H9 (cell line): ENCODE data around the gene HIPK3. TPM values are rescaled to one million over a fixed set of nuclear protein-coding genes. Genes with fewer than 3 reads are reported as not detected.
"Not testable (repeated sequence)": the region's sequence is repeated elsewhere in the genome, so short reads cannot be mapped to it uniquely, and the experiment has no call there.

Experiments used
- DNase-seq: peaks from one replicate; pipeline ENCODE4 v3.0.0-alpha.2; 2017
- H2AFZ ChIP-seq: one replicate; pipeline ENCODE4 v1.6.1; 2013; ENCODE audit warnings: mild to moderate bottlenecking, low read length, control low read depth, moderate library complexity
- H2AK5ac ChIP-seq: 2 replicates; pipeline ENCODE4 v1.6.1; 2013; ENCODE audit warnings: low read length, control low read depth, mixed read lengths; ENCODE audit not compliant: insufficient read length
- H2BK120ac ChIP-seq: one replicate; pipeline ENCODE4 v1.6.1; 2013; ENCODE audit warnings: low read depth, mild to moderate bottlenecking, low read length, control low read depth, inconsistent platforms; ENCODE audit not compliant: poor library complexity, severe bottlenecking
- H2BK12ac ChIP-seq: 2 replicates; pipeline ENCODE4 v1.6.1; 2013; ENCODE audit warnings: low read length, control low read depth, mixed read lengths, low read depth; ENCODE audit not compliant: insufficient read length
- H2BK15ac ChIP-seq: 2 replicates; pipeline ENCODE4 v1.6.1; 2013; ENCODE audit warnings: low read depth, low read length, control low read depth
- H2BK20ac ChIP-seq: one replicate; pipeline ENCODE4 v1.6.1; 2013; ENCODE audit warnings: low read depth, mild to moderate bottlenecking, low read length, control low read depth, inconsistent platforms; ENCODE audit not compliant: poor library complexity, severe bottlenecking
- H2BK5ac ChIP-seq: 2 replicates; pipeline ENCODE4 v1.6.1; 2013; ENCODE audit warnings: low read length, control low read depth, mixed read lengths; ENCODE audit not compliant: insufficient read length
- H3K14ac ChIP-seq: 2 replicates; pipeline ENCODE4 v1.6.1; 2013; ENCODE audit warnings: low read length, control low read depth; ENCODE audit not compliant: insufficient read depth
- H3K18ac ChIP-seq: 2 replicates; pipeline ENCODE4 v1.6.1; 2013; ENCODE audit warnings: low read depth, mild to moderate bottlenecking, mixed read lengths, low read length, control low read depth; ENCODE audit not compliant: insufficient read length
- H3K23ac ChIP-seq: 2 replicates; pipeline ENCODE4 v1.6.1; 2013; ENCODE audit warnings: low read length, control low read depth, mixed read lengths, low read depth; ENCODE audit not compliant: insufficient read length
- H3K23me2 ChIP-seq: 2 replicates; pipeline ENCODE4 v1.6.1; 2013; ENCODE audit warnings: low read depth, mild to moderate bottlenecking, mixed read lengths, low read length, control low read depth; ENCODE audit not compliant: insufficient read length, poor library complexity, severe bottlenecking
- H3K27ac ChIP-seq: 2 replicates; pipeline ENCODE4 v1.5.1; 2013; ENCODE audit warnings: low read length, control low read depth, mixed read lengths, low read depth; ENCODE audit not compliant: insufficient read length
- H3K27me3 ChIP-seq: 2 replicates; pipeline ENCODE4 v1.6.1; 2013; ENCODE audit warnings: low read length, control low read depth, inconsistent platforms; ENCODE audit not compliant: insufficient read depth
- H3K4ac ChIP-seq: 2 replicates; pipeline ENCODE4 v1.6.1; 2013; ENCODE audit warnings: low read depth, mild to moderate bottlenecking, control low read depth, inconsistent platforms, low read length, moderate library complexity
- H3K4me1 ChIP-seq: 2 replicates; pipeline ENCODE4 v1.6.1; 2013; ENCODE audit warnings: low read length, control low read depth, inconsistent platforms; ENCODE audit not compliant: insufficient read depth
- H3K4me2 ChIP-seq: 2 replicates; pipeline ENCODE4 v1.6.1; 2013; ENCODE audit warnings: low read length, control low read depth, mixed read lengths; ENCODE audit not compliant: insufficient read length, insufficient read depth
- H3K56ac ChIP-seq: 2 replicates; pipeline ENCODE4 v1.6.1; 2013; ENCODE audit warnings: low read depth, mild to moderate bottlenecking, mixed read lengths, low read length, control low read depth; ENCODE audit not compliant: insufficient read length
- H3K79me1 ChIP-seq: 2 replicates; pipeline ENCODE4 v1.6.1; 2013; ENCODE audit warnings: low read depth, mild to moderate bottlenecking, moderate library complexity, low read length, control low read depth, inconsistent platforms; ENCODE audit not compliant: insufficient read depth, poor library complexity, severe bottlenecking
- H3K79me2 ChIP-seq: 2 replicates; pipeline ENCODE4 v1.6.1; 2013; ENCODE audit warnings: low read length, control low read depth, inconsistent platforms; ENCODE audit not compliant: insufficient read depth
- H3K9ac ChIP-seq: 2 replicates; pipeline ENCODE4 v1.6.1; 2013; ENCODE audit warnings: low read length, control low read depth, mixed read lengths; ENCODE audit not compliant: insufficient read length; ENCODE audit errors: extremely low read depth
- H3K9me3 ChIP-seq: one replicate; pipeline ENCODE4 v1.6.1; 2013; ENCODE audit warnings: low read depth, low read length, inconsistent platforms; ENCODE audit not compliant: control insufficient read depth
- H3T11ph ChIP-seq: one replicate; pipeline ENCODE4 v1.6.1; 2013; ENCODE audit warnings: mild to moderate bottlenecking, low read length, control low read depth, inconsistent platforms
- H4K20me1 ChIP-seq: one replicate; pipeline ENCODE4 v1.6.1; 2013; ENCODE audit not compliant: control insufficient read depth, insufficient read length, insufficient read depth
- H4K5ac ChIP-seq: 2 replicates; pipeline ENCODE4 v1.6.1; 2013; ENCODE audit warnings: low read depth, mild to moderate bottlenecking, mixed read lengths, low read length, control low read depth; ENCODE audit not compliant: insufficient read length
- H4K8ac ChIP-seq: replicated peaks from 2 replicates; pipeline ENCODE4 v1.6.1; 2013; ENCODE audit warnings: low read length, control low read depth, mixed read lengths, low read depth; ENCODE audit not compliant: insufficient read length
- H4K91ac ChIP-seq: 2 replicates; pipeline ENCODE4 v1.6.1; 2013; ENCODE audit warnings: low read depth, mild to moderate bottlenecking, moderate library complexity, mixed read lengths, low read length, control low read depth; ENCODE audit not compliant: insufficient read length
- H3K27ac Mint-ChIP-seq, 3 experiments: 2 replicates in 2 of 3; 3 replicates in 1 of 3; pipeline ENCODE4 v1.8.0; 2020 to 2021; ENCODE audit warnings: mixed read lengths in 3 of 3, mild to moderate bottlenecking in 1 of 3, moderate library complexity in 1 of 3
- H3K27me3 Mint-ChIP-seq: 2 replicates; pipeline ENCODE4 v1.8.0; 2021; ENCODE audit warnings: low read depth, mild to moderate bottlenecking, moderate library complexity, mixed read lengths
- H3K36me3 Mint-ChIP-seq, 3 experiments: 2 replicates in 2 of 3; 3 replicates in 1 of 3; pipeline ENCODE4 v1.8.0; 2020 to 2021; ENCODE audit warnings: low read depth in 3 of 3, mixed read lengths in 3 of 3; ENCODE audit not compliant: insufficient read depth in 1 of 3
- H3K4me1 Mint-ChIP-seq, 2 experiments: 2 replicates each; pipeline ENCODE4 v1.8.0; 2020; ENCODE audit warnings: mixed read lengths in 2 of 2
- H3K4me3 Mint-ChIP-seq, 2 experiments: 2 replicates in 1 of 2; 3 replicates in 1 of 2; pipeline ENCODE4 v1.8.0; 2020 to 2021; ENCODE audit warnings: mild to moderate bottlenecking in 2 of 2, mixed read lengths in 2 of 2, moderate library complexity in 1 of 2
- H3K9me3 Mint-ChIP-seq, 2 experiments: 2 replicates in 1 of 2; 3 replicates in 1 of 2; pipeline ENCODE4 v1.8.0; 2020; ENCODE audit warnings: mild to moderate bottlenecking in 2 of 2, mixed read lengths in 2 of 2, moderate library complexity in 1 of 2
- WGBS: extraction: QIAGEN DNeasy Blood & Tissue Kit; methylation state at CpG from one replicate; pipeline ENCODE4 v1.1.7; 2013; ENCODE audit warnings: missing lambda C conversion rate, low lambda C conversion rate, mixed read lengths; ENCODE audit not compliant: insufficient read length; ENCODE audit errors: extremely low coverage; 5-methylcytosine and 5-hydroxymethylcytosine counted together
- total RNA-seq: library from RNA; stranded (reverse); gene quantifications from 2 replicates; pipeline ENCODE4 v1.2.1, GENCODE V29; 2021
- TF ChIP-seq, protein P1 (sequence below): fragments of 200-600 bp; sonication (generic); conservative IDR thresholded peaks from 3 replicates; pipeline ENCODE4 v1.8.0; 2021; ENCODE audit warnings: antibody characterized with exemption, mild to moderate bottlenecking

The HIPK3 gene
- total RNA-seq, 1 experiment from 2014 or later = 23.4 TPM

DNA sequence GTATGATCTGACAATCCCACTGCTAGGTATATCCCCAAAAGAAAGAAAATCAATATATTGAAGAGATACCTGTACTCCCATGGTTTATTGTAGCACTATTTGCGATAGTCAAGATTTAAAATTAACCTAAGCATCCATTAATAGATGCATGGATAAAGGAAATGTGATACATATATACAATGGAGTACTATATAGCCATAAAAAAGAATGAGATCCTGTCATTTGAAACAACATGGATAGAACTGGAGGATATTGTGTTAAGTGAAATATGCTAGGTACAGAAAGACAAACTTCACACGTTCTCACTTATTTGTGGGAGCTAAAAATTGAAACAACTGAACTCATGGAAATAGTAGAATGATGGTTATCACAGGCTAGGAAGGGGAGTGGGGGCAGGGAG lies 14.6 kb upstream of the HIPK3 start:
- no peak overlapping the region for H4K8ac ChIP-seq
- no peak overlapping the region for H3K4me2 ChIP-seq
- no CpG with 5 or more reads among the region's 2 CpGs for WGBS
- no peak overlapping the region for H2BK12ac ChIP-seq
- H3T11ph ChIP-seq = no peak overlapping the region
- Mint-ChIP-seq H3K4me3 (no peak overlapping the region; a peak in 1 of 5 replicates), H3K27me3 (peaks cover 3% of the 10 kb centered on the region; the same call in 1 of the 2 replicates), H3K4me1 (no peaks in the 10 kb centered on the region), H3K27ac (no peak overlapping the region), H3K36me3 (peaks cover 6 to 13% (median 6%) of the 10 kb centered on the region in 3 experiments; a peak in 6 of 7 replicates), H3K9me3 (peaks cover 9 to 12% of the 10 kb centered on the region in 2 experiments)
- no peaks in the 10 kb centered on the region for H3K23me2 ChIP-seq
- TF ChIP-seq, protein P1, sequence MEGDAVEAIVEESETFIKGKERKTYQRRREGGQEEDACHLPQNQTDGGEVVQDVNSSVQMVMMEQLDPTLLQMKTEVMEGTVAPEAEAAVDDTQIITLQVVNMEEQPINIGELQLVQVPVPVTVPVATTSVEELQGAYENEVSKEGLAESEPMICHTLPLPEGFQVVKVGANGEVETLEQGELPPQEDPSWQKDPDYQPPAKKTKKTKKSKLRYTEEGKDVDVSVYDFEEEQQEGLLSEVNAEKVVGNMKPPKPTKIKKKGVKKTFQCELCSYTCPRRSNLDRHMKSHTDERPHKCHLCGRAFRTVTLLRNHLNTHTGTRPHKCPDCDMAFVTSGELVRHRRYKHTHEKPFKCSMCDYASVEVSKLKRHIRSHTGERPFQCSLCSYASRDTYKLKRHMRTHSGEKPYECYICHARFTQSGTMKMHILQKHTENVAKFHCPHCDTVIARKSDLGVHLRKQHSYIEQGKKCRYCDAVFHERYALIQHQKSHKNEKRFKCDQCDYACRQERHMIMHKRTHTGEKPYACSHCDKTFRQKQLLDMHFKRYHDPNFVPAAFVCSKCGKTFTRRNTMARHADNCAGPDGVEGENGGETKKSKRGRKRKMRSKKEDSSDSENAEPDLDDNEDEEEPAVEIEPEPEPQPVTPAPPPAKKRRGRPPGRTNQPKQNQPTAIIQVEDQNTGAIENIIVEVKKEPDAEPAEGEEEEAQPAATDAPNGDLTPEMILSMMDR = no peak
- H4K20me1 ChIP-seq = no peaks in the 10 kb centered on the region
- no peak overlapping the region for H2BK120ac ChIP-seq
- H3K4ac ChIP-seq = no peak overlapping the region
- no peaks in the 10 kb centered on the region for H3K4me1 ChIP-seq
- no peak overlapping the region for H2BK5ac ChIP-seq
- no peaks in the 10 kb centered on the region for H3K79me1 ChIP-seq
- H2AK5ac ChIP-seq = no peak overlapping the region
- no peak overlapping the region for H3K56ac ChIP-seq
- no peaks in the 10 kb centered on the region for H3K9me3 ChIP-seq
- H4K91ac ChIP-seq = no peak overlapping the region
- no peak overlapping the region for H3K27ac ChIP-seq
- no peak overlapping the region for H4K5ac ChIP-seq
- H3K27me3 ChIP-seq = no peaks in the 10 kb centered on the region
- no peak overlapping the region for H3K14ac ChIP-seq
- H3K23ac ChIP-seq = no peak overlapping the region
- no peak overlapping the region for H2AFZ ChIP-seq
- no peak overlapping the region for H3K9ac ChIP-seq
- no peak for DNase-seq
- H2BK20ac ChIP-seq = no peak overlapping the region
- H3K79me2 ChIP-seq = no peaks in the 10 kb centered on the region
- H2BK15ac ChIP-seq = no peak overlapping the region
- no peak overlapping the region for H3K18ac ChIP-seq

DNA sequence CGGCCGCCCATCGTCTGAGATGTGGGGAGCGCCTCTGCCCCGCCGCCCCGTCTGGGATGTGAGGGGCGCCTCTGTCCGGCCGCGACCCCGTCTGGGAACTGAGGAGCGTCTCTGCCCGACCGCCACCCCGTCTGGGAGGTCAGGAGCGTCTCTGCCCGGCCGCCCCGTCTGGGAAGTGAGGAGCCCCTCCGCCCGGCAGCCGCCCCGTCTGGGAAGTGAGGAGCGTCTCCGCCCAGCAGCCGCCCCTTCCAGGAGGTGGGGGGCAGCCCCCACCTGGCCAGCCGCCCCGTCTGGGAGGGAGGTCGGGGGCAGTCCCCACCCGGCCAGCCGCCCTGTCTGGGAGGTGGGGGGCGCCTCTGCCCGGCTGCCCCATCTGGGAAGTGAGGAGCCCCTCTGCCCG lies 13.5 kb upstream of the HIPK3 start:
- WGBS = no CpG with 5 or more reads among the region's 35 CpGs
- H2AK5ac ChIP-seq, H3K4me1 Mint-ChIP-seq, H3K4ac ChIP-seq, H3T11ph ChIP-seq, H4K8ac ChIP-seq, H2BK12ac ChIP-seq, H3K9me3 ChIP-seq, H2BK15ac ChIP-seq, H3K23me2 ChIP-seq, H3K27me3 Mint-ChIP-seq, H3K79me2 ChIP-seq, H3K4me1 ChIP-seq, H3K79me1 ChIP-seq, H2BK5ac ChIP-seq, H2AFZ ChIP-seq, H2BK20ac ChIP-seq, H3K27ac ChIP-seq, DNase-seq, H3K18ac ChIP-seq, H2BK120ac ChIP-seq, H4K91ac ChIP-seq, H3K27ac Mint-ChIP-seq, H3K9ac ChIP-seq, H3K4me3 Mint-ChIP-seq, H3K14ac ChIP-seq, H3K56ac ChIP-seq, H3K23ac ChIP-seq, H3K4me2 ChIP-seq, H4K20me1 ChIP-seq, H3K27me3 ChIP-seq, H4K5ac ChIP-seq: not testable (repeated sequence)
- Mint-ChIP-seq H3K9me3 (peaks cover 9 to 12% of the 10 kb centered on the region in 2 experiments), H3K36me3 (peaks cover 6 to 13% (median 6%) of the 10 kb centered on the region in 3 experiments; a peak in 6 of 7 replicates)
